Stimulated activated CD8-positive, alpha-beta memory T cell treated with anti-CD3 and anti-CD28 coated beads, Interleukin-15, amount 100 ng/mL, for 4 hours (primary cell): ENCODE measurements around the gene ARL4C.

Source experiments
- DNase-seq, 2 donors: peaks; one replicate each; pipeline ENCODE4 v3.0.0-alpha.2; 2020; ENCODE audit warnings: low read depth in 2 of 2

The ARL4C gene

GRCh38 chr2:234496835-234497593 is at the start of gene ARL4C:
ARL4C (minus strand) TSS chr2:234497081; CDS start chr2:234496586, 495 bp downstream.
- peak in 1 of 2 donors; percentile 50 for DNase-seq

GRCh38 chr2:234544659-234545611 is 48.1 kb upstream of the ARL4C start:
- DNase-seq = peak; percentile 40 to 54

GRCh38 chr2:234542742-234543141 is 45.9 kb upstream of the ARL4C start:
- DNase-seq = no peak

- DNase-seq = no peak
Measured at GRCh38 chr2:234537929-234538328, 41.0 kb upstream of the ARL4C start.

GRCh38 chr2:234536178-234536965 is 39.5 kb upstream of the ARL4C start:
- no peak for DNase-seq

GRCh38 chr2:234535464-234535863 is 38.6 kb upstream of the ARL4C start:
- no peak for DNase-seq

- no peak for DNase-seq
Measured at GRCh38 chr2:234534515-234534914, 37.6 kb upstream of the ARL4C start.

GRCh38 chr2:234533626-234534025 is 36.7 kb upstream of the ARL4C start:
- no peak for DNase-seq

GRCh38 chr2:234528410-234529148 is 31.7 kb upstream of the ARL4C start:
- DNase-seq = no peak

GRCh38 chr2:234526711-234527110 is 29.8 kb upstream of the ARL4C start:
- DNase-seq = no peak

- no peak for DNase-seq
Measured at GRCh38 chr2:234521536-234521935, 24.7 kb upstream of the ARL4C start.

GRCh38 chr2:234518986-234519642 is 22.2 kb upstream of the ARL4C start:
- no peak for DNase-seq

- no peak for DNase-seq
Measured at GRCh38 chr2:234517971-234518370, 21.1 kb upstream of the ARL4C start.

- DNase-seq = no peak
Measured at GRCh38 chr2:234514873-234515638, 18.2 kb upstream of the ARL4C start.

GRCh38 chr2:234514099-234514498 is 17.2 kb upstream of the ARL4C start:
- no peak for DNase-seq

- DNase-seq = no peak
Measured at GRCh38 chr2:234512884-234513669, 16.2 kb upstream of the ARL4C start.

GRCh38 chr2:234502919-234503285 is 6.0 kb upstream of the ARL4C start:
- no peak for DNase-seq

GRCh38 chr2:234502285-234502918 is 5.5 kb upstream of the ARL4C start:
- no peak for DNase-seq
